Right lobe of liver (tissue), 4 donors: ENCODE data around the gene GCG.

Experiments used
- POLR2A ChIP-seq: fragments of 450-650 bp; IDR thresholded peaks from one replicate; pipeline ENCODE4 v1.6.1; 2017; ENCODE audit warnings: antibody characterized with exemption, mild to moderate bottlenecking
- TF ChIP-seq, protein P1 (sequence below), 4 donors: fragments of 200-600 bp in 3 of 4; fragments of 450-650 bp in 1 of 4; IDR thresholded peaks; one replicate each; pipeline versions ENCODE4 v1.5.1 to v1.8.0; 2016 to 2022; ENCODE audit warnings: antibody characterized with exemption in 4 of 4, mild to moderate bottlenecking in 2 of 4
- donor health status: DM: no; HTN: no; CAD: no.
- donor health status: DM: no; HTN: no; CAD: no.
- donor health status: DM: no; HTN: yes; CAD: no.

DNA sequence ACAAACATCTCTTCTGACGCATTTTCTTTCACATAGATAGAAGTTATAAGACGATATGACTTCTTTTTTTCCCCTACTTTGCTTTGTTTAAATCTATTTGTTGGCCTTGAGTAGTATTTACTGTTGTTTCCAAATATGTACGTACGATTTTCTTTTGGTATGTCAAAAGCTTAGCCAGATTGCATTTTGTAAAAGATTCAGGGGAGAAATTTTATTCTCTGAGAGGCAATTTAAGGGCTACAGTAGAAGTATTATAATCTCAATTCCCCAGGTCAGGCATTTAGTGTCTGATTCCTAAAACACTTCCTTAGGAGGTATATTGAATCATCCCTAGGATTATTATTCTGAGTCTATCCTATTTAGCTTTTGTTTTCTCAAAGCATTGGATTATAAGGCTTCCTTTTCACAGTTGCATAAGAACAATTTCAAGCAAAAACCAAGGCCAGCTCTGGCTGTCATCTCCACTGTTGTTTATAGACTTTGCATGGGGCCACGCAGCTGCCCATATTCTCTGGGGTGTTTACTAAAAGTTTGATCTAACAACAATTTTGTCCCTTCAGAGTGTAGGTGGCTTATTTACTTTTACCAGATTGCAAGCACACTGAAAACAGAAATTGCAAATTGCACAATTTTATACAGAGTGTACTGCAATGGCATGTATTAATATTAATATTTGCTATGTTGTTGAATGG is 33.6 kb upstream of the GCG start:
- TF ChIP-seq, protein P1, sequence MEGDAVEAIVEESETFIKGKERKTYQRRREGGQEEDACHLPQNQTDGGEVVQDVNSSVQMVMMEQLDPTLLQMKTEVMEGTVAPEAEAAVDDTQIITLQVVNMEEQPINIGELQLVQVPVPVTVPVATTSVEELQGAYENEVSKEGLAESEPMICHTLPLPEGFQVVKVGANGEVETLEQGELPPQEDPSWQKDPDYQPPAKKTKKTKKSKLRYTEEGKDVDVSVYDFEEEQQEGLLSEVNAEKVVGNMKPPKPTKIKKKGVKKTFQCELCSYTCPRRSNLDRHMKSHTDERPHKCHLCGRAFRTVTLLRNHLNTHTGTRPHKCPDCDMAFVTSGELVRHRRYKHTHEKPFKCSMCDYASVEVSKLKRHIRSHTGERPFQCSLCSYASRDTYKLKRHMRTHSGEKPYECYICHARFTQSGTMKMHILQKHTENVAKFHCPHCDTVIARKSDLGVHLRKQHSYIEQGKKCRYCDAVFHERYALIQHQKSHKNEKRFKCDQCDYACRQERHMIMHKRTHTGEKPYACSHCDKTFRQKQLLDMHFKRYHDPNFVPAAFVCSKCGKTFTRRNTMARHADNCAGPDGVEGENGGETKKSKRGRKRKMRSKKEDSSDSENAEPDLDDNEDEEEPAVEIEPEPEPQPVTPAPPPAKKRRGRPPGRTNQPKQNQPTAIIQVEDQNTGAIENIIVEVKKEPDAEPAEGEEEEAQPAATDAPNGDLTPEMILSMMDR (IDR thresholded peaks at IDR 0.05): no peak
- TF ChIP-seq POLR2A: no peak
